GM12872 (cell line): ENCODE measurements around the gene THOP1.

Source experiments
- TF ChIP-seq, protein P1 (sequence below): IDR thresholded peaks from 3 replicates; pipeline ENCODE4 v1.5.1; 2011; ENCODE audit warnings: low read depth, mild to moderate bottlenecking, low read length, moderate library complexity; ENCODE audit not compliant: insufficient read depth

The THOP1 gene

DNA sequence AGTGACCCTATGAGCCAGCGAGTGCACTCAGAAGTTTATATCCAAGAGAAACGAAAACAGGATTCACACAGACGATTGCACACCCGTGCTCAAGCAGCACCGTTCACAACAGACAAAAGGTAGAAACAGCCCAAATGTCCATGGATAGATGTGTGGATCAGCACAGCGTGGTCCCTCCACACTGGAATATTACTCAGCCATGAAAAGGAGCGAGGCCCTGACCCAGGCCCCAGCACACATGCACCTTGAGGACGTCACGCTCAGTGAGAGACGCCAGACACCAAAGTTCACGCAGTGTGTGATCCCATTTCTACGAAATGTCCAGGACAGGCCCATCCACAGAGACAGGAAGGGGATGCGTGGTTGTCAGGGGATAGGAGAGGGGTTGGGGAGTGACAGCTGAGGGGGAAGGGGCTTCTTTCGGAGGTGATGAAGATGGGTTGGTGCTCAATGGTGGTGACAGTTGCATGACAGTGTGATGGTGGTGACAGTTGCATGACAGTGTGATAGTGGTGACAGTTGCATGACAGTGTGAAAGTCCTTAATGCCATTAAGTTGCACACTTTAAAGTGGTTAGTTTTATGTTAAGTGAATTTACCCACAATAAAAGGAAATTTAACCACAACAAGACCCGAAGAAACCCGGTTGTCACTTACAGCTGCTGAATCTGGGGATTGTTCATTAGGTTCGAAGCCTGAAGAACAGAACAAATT, 26.5 kb upstream of the THOP1 start:
- TF ChIP-seq, protein P1, sequence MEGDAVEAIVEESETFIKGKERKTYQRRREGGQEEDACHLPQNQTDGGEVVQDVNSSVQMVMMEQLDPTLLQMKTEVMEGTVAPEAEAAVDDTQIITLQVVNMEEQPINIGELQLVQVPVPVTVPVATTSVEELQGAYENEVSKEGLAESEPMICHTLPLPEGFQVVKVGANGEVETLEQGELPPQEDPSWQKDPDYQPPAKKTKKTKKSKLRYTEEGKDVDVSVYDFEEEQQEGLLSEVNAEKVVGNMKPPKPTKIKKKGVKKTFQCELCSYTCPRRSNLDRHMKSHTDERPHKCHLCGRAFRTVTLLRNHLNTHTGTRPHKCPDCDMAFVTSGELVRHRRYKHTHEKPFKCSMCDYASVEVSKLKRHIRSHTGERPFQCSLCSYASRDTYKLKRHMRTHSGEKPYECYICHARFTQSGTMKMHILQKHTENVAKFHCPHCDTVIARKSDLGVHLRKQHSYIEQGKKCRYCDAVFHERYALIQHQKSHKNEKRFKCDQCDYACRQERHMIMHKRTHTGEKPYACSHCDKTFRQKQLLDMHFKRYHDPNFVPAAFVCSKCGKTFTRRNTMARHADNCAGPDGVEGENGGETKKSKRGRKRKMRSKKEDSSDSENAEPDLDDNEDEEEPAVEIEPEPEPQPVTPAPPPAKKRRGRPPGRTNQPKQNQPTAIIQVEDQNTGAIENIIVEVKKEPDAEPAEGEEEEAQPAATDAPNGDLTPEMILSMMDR = no peak

- TF ChIP-seq, protein P1 = no peak
These were observed 25.9 kb upstream of the THOP1 start for GRCh38 chr19:2759362-2759761.

DNA sequence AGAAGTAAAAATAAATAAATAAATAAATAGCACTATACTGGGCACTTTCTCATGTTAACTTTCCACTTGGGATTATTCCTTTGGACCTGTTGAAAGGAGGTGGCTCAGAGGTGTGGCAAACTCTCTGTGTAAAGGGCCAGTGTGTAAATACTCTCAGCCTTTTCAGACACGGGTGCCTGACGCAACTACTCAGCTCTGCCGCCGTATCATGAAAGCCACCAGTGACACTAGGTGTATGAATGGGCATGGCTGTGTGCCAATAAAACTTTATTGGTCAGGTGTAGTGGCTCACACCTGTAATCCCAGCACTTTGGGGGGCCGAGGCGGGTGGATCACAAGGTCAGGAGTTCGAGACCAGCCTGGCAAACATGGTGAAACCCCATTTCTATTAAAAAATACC, 25.3 kb upstream of the THOP1 start:
- TF ChIP-seq, protein P1 = no peak

DNA sequence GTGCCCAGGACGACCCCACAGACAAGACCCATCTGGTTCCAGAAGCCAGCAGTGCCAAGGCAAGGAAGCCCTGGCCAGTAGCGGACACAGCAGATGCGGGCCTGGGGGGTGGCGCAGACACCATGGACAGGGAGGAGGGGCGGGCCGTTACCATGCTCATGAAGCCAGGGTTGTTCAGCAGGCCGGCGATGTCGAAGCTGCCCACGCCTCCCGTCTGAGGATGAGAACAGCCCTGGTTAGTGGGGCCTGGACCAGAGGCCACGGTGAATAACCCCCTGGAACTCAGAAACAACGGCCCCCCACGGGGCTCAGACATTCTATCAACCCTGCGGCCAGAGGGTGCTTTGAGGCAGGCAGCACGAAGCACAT, 24.0 kb upstream of the THOP1 start:
- TF ChIP-seq, protein P1 = no peak

GRCh38 chr19:2761876-2762782, 23.2 kb upstream of the THOP1 start:
- TF ChIP-seq, protein P1 = no peak

- TF ChIP-seq, protein P1 = no peak
These were observed 22.4 kb upstream of the THOP1 start for GRCh38 chr19:2762783-2763496.

- TF ChIP-seq, protein P1 = no peak
These were observed 21.6 kb upstream of the THOP1 start for GRCh38 chr19:2763687-2764086.
